Measurements from ENCODE around the gene SERPINE3. TPM values are rescaled to one million over a fixed set of nuclear protein-coding genes. Genes with fewer than 3 reads are reported as not detected.

The SERPINE3 gene
- polyA plus RNA-seq, 1 donor (not counting 4 experiments of a cell fraction or from before 2014, with no cell fraction given) = not detected

GRCh38 chr13:51328488-51328887, 11.0 kb upstream of the SERPINE3 start:
- no peaks in the 10 kb centered on the region for H3K9me1 ChIP-seq (ENCODE audit: control insufficient read depth, extremely low read depth, insufficient read depth, low read length)
- no peak overlapping the region for H3K4me3 ChIP-seq (ENCODE audit: control insufficient read depth in 2 of 3, extremely low read depth in 1 of 3, insufficient read depth in 2 of 3, low read depth in 1 of 3, low read length in 3 of 3)
- no peaks in the 10 kb centered on the region for H3K79me2 ChIP-seq (ENCODE audit: control insufficient read depth, insufficient read depth, low read length)
- no peaks in the 10 kb centered on the region for H3K36me3 ChIP-seq (ENCODE audit: control insufficient read depth in 2 of 2, extremely low read depth in 1 of 2, insufficient read depth in 2 of 2, low read length in 2 of 2)
- H3K9me3 ChIP-seq (ENCODE audit: control insufficient read depth, low read depth, low read length) = no peaks in the 10 kb centered on the region
- TF ChIP-seq CTCF (optimal IDR thresholded peaks at IDR 0.05 in 1 of 3, IDR thresholded peaks at IDR 0.05 in 1 of 3, conservative IDR thresholded peaks at IDR 0.05 in 1 of 3; ENCODE audit: extremely low read depth in 1 of 3, insufficient read depth in 2 of 3, low read length in 3 of 3) (no peak), EZH2 (IDR thresholded peaks at IDR 0.05; ENCODE audit: low read length) (no peak)
- H4K20me1 ChIP-seq (ENCODE audit: control insufficient read depth, extremely low read depth, insufficient read depth, low read length) = no peaks in the 10 kb centered on the region
- H2AFZ ChIP-seq (ENCODE audit: control insufficient read depth, low read length) = no peak overlapping the region
- no peaks in the 10 kb centered on the region for H3K27me3 ChIP-seq (ENCODE audit: control insufficient read depth, extremely low read depth, insufficient read depth, low read length)
- no peak overlapping the region for H3K9ac ChIP-seq (ENCODE audit: control insufficient read depth, extremely low read depth, insufficient read depth, low read length)
- no peak overlapping the region for H3K4me2 ChIP-seq (ENCODE audit: control insufficient read depth, extremely low read depth, insufficient read depth, low read depth, low read length)
- H3K4me1 ChIP-seq (ENCODE audit: control insufficient read depth, extremely low read depth, insufficient read depth, low read length) = no peaks in the 10 kb centered on the region
- FAIRE-seq (no peak), DNase-seq (ENCODE audit: low read depth, low spot score) (no peak)
- dilution Hi-C loops (cut with MboI; ENCODE audit: extremely low pct_ligation_motif_present, low sequenced_read_pairs) = no loop called here
- H3K27ac ChIP-seq (ENCODE audit: control insufficient read depth, insufficient read depth, low read length) = no peak overlapping the region

GRCh38 chr13:51329606-51330005, 9.9 kb upstream of the SERPINE3 start:
- FAIRE-seq (no peak), DNase-seq (ENCODE audit: low read depth, low spot score) (no peak)
- Histone ChIP-seq H3K4me2 (ENCODE audit: control insufficient read depth, extremely low read depth, insufficient read depth, low read depth, low read length) (no peak overlapping the region), H3K27me3 (ENCODE audit: control insufficient read depth, extremely low read depth, insufficient read depth, low read length) (no peaks in the 10 kb centered on the region), H3K4me1 (ENCODE audit: control insufficient read depth, extremely low read depth, insufficient read depth, low read length) (no peaks in the 10 kb centered on the region), H3K9me1 (ENCODE audit: control insufficient read depth, extremely low read depth, insufficient read depth, low read length) (no peaks in the 10 kb centered on the region), H3K27ac (ENCODE audit: control insufficient read depth, insufficient read depth, low read length) (no peak overlapping the region), H3K79me2 (ENCODE audit: control insufficient read depth, insufficient read depth, low read length) (no peaks in the 10 kb centered on the region), H2AFZ (ENCODE audit: control insufficient read depth, low read length) (no peak overlapping the region), H3K9me3 (ENCODE audit: control insufficient read depth, low read depth, low read length) (no peaks in the 10 kb centered on the region), H4K20me1 (ENCODE audit: control insufficient read depth, extremely low read depth, insufficient read depth, low read length) (no peaks in the 10 kb centered on the region), H3K4me3 (ENCODE audit: control insufficient read depth in 2 of 3, extremely low read depth in 1 of 3, insufficient read depth in 2 of 3, low read depth in 1 of 3, low read length in 3 of 3) (no peak overlapping the region), H3K36me3 (ENCODE audit: control insufficient read depth in 2 of 2, extremely low read depth in 1 of 2, insufficient read depth in 2 of 2, low read length in 2 of 2) (no peaks in the 10 kb centered on the region), H3K9ac (ENCODE audit: control insufficient read depth, extremely low read depth, insufficient read depth, low read length) (no peak overlapping the region)
- no peak for TF ChIP-seq EZH2 (IDR thresholded peaks at IDR 0.05; ENCODE audit: low read length)
- TF ChIP-seq CTCF (optimal IDR thresholded peaks at IDR 0.05 in 1 of 3, IDR thresholded peaks at IDR 0.05 in 1 of 3, conservative IDR thresholded peaks at IDR 0.05 in 1 of 3; ENCODE audit: extremely low read depth in 1 of 3, insufficient read depth in 2 of 3, low read length in 3 of 3) = no peak
- dilution Hi-C loops (cut with MboI; ENCODE audit: extremely low pct_ligation_motif_present, low sequenced_read_pairs) = no loop called here
